Coronary artery (tissue), 2 donors: ENCODE measurements around the gene SNX4.

Source experiments
- DNase-seq: peaks from one replicate; pipeline ENCODE4 v3.0.0-alpha.2; 2017; ENCODE audit warnings: low spot score
- H3K27ac ChIP-seq, 2 donors: fragments of 200-600 bp; sonication (generic); one replicate each; pipeline ENCODE4 v1.5.1; 2016 to 2019
- H3K4me3 ChIP-seq: fragments of 200-600 bp; sonication (generic); 2 replicates; pipeline ENCODE4 v1.5.1; 2016; ENCODE audit warnings: mild to moderate bottlenecking, moderate library complexity
- CTCF ChIP-seq: fragments of 200-600 bp; sonication (generic); IDR thresholded peaks from one replicate; pipeline ENCODE4 v1.5.1; 2019; ENCODE audit warnings: antibody characterized with exemption

The SNX4 gene

DNA sequence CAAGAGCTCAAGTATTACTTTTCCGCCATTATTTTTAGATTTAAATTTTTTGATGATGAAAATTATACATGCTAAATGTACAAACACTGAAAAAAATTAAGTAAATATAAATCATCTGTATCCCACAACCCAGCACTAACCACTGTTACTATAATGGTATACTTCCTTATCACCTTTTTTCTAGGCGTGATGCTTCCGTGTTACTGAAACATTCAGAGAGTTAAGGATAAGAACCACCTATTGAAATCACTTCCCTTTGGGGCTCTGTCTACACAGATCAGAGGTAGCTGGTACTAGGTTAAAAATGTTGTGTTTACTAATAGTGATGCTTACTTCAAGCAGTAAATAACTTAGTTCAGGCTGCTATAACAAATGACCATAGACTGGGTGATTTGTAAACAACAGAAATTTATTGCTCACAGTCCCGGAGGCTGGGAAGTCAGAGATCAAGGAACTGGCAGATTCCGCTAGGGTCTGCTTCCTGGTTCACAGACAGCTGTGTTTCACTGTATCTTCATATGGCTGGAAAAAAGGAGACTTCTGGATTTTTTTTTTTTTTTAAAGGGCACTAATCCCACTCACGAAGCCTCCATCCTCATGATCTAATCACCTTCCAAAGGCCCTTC, 6.4 kb downstream of the SNX4 start:
- no peak overlapping the region for H3K4me3 ChIP-seq
- DNase-seq: no peak
- TF ChIP-seq CTCF: no peak
- no peak overlapping the region for H3K27ac ChIP-seq

GRCh38 chr3:125512135-125512920, 7.7 kb downstream of the SNX4 start:
- Histone ChIP-seq H3K27ac (no peak overlapping the region), H3K4me3 (no peak overlapping the region)
- no peak for DNase-seq
- no peak for TF ChIP-seq CTCF

DNA sequence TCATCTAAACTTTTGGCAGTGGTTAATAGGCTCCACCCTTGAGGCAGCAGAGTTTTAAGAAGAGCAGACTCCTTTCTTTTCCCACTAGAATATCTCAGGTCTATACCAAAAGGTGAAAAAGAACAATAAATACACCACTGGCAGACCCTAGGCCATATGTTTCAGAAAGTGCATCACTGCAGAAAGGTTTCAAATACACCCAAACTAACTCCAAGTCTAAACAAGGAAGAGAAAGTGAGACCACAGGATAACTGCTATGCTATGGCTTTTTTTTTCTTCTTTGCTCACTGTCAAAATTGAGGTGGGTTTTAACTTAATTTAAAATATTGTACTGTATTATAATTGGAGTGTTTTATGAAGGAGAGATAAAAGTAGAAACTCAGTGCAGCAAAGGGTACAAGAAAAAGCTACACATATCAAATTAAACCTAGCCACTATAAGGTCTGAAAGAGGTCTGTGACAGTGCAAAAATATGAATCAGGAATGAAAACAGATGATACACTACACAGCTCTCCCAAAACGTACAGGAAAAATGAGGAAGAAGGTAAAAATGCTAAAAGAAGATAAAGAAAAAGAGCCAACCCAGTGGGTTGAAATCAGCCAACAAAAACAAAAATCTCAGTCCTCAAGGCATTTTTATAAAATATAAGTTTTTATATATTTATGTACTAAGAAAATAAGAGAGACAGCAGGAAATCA, 8.4 kb downstream of the SNX4 start:
- no peak overlapping the region for H3K4me3 ChIP-seq
- no peak overlapping the region for H3K27ac ChIP-seq
- no peak for DNase-seq
- TF ChIP-seq CTCF: no peak

DNA sequence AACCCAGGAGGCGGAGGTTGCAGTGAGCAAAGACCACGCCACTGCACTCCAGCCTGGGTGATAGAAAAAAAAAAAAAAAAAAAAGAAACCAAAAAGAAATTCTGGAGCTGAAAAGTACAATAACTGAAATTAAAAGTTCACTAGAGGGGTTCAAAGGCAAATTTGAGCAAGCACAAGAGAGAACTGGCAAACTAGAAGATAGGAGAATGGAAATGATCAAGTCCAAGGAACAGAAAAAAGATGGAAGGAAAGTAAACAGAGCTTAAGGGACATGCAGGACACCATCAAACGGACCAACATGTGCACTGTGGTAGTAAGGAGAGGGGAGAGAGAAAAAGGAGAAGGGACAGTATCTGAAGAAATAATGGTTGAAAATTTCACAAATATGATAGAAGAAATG, 12.9 kb downstream of the SNX4 start:
- no peak overlapping the region for H3K4me3 ChIP-seq
- DNase-seq: no peak
- TF ChIP-seq CTCF: no peak
- H3K27ac ChIP-seq: no peak overlapping the region

DNA sequence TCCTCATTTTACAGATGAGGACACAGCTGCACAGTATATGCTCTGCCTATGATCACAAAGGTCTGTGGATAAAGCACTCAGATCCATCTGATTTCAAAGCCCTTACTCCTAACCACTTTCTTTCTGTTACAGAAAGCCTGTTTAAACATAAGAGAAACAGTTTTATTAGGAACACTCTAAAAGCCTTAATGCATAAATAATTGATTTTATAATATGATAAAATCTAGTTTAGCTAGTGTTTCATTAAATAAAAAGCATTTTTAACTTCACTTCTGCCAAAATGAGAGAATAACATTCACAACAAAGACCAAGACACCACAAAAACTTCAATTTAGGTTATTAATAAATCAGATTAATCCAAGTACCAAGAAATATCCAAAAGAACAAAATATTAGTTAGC, 21.4 kb downstream of the SNX4 start:
- no peak overlapping the region for H3K27ac ChIP-seq
- H3K4me3 ChIP-seq: no peak overlapping the region
- TF ChIP-seq CTCF: no peak
- DNase-seq: no peak

DNA sequence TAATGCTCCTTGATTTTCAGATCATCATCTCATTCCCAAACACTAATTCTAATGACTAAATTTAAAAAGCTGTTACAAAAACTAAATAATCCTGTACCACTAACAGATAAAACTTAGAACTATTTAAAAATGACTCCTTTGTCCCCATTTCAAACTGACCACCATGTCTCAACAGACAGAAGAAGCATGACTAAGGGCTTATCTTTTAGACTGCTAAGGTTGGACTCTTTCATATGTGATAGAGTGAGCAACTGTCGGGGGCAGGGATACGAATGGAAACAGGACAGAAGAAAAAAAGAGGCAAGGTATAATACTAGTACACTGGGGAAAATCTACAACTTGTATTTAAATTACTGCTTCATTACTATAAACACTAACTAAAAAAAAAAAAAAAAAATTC, 23.3 kb downstream of the SNX4 start:
- TF ChIP-seq CTCF: no peak
- DNase-seq: no peak
- Histone ChIP-seq H3K27ac (no peak overlapping the region), H3K4me3 (no peak overlapping the region)

DNA sequence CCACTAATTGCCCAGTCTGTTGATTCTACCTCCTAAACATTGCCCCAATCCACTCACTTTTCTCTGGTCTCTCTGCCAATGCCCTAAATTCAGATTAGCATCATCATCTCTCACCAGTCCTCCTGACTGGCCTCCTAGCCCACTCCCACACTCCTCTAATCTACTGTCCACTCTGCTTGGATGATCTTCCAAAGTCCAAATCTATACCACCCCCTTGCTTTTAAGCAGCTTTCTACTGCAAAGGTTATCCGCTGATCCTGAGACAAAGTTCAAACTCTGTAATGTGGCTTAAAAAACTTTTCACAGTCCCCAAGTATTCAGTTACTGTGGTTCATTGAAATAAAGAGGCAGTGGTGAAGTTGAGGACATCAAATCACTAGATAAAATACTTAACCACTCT, 37.6 kb downstream of the SNX4 start:
- no peak overlapping the region for H3K4me3 ChIP-seq
- no peak overlapping the region for H3K27ac ChIP-seq
- TF ChIP-seq CTCF: no peak
- no peak for DNase-seq
